Kidney (tissue), 14 donors: ENCODE data around the gene ECT2L. TPM values are rescaled to one million over a fixed set of nuclear protein-coding genes. Genes with fewer than 3 reads are reported as not detected.
A peak's percentile ranks its signal among the peaks of the same experiment; 100 is the strongest.

Experiments used
- DNase-seq, 5 donors: peaks; one replicate each; pipeline ENCODE4 v3.0.0-alpha.2; 2013 to 2020
- FAIRE-seq: peaks from 2 replicates; lab custom pipeline; 2012; peaks lifted over from hg19 to GRCh38; lab: Jason Lieb, UNC
- H3K27ac ChIP-seq, 2 donors: one replicate each; pipeline ENCODE4 v1.7.0; 2013; ENCODE audit warnings: low read depth in 2 of 2, low read length in 2 of 2, inconsistent platforms in 1 of 2
- H3K27me3 ChIP-seq: one replicate; pipeline ENCODE4 v1.7.1; 2013; ENCODE audit warnings: low read length, inconsistent platforms; ENCODE audit not compliant: control insufficient read depth, insufficient read depth
- H3K36me3 ChIP-seq, 3 donors: one replicate each; pipeline versions ENCODE4 v1.7.0 to v1.7.1; 2013; ENCODE audit warnings: low read length in 3 of 3, control low read depth in 1 of 3, inconsistent platforms in 1 of 3; ENCODE audit not compliant: insufficient read depth in 3 of 3, control insufficient read depth in 2 of 3
- H3K4me1 ChIP-seq, 3 donors: one replicate each; pipeline versions ENCODE4 v1.7.0 to v1.7.1; 2013; ENCODE audit warnings: low read length in 3 of 3, inconsistent platforms in 1 of 3, low read depth in 1 of 3; ENCODE audit not compliant: control insufficient read depth in 2 of 3, insufficient read depth in 2 of 3
- H3K4me3 ChIP-seq, 3 donors: one replicate each; pipeline versions ENCODE4 v1.7.0 to v1.8.1; 2013; ENCODE audit warnings: low read length in 3 of 3, control low read depth in 1 of 3, inconsistent platforms in 1 of 3
- H3K9ac ChIP-seq, 3 donors: one replicate each; pipeline versions ENCODE4 v1.7.0 to v1.7.1; 2013; ENCODE audit warnings: low read length in 3 of 3, control low read depth in 1 of 3, inconsistent platforms in 1 of 3
- H3K9me3 ChIP-seq, 3 donors: one replicate each; pipeline versions ENCODE4 v1.7.0 to v1.7.1; 2013; ENCODE audit warnings: low read length in 3 of 3, control low read depth in 1 of 3, inconsistent platforms in 1 of 3; ENCODE audit not compliant: control insufficient read depth in 2 of 3, insufficient read depth in 1 of 3
- intact Hi-C: fragments of 100-400 bp; cut with DNase I; formaldehyde crosslinking; loops from one replicate; pipeline ENCODE4 v1.11.1; 2022
- polyA plus RNA-seq: library from polyadenylated mRNA; stranded (reverse); fragments of 350-450 nt; fragmentation: Illumina TruSeq; extraction: RNeasy Lipid Tissue Mini Kit (QIAGEN cat#74804); gene quantifications from one replicate; pipeline ENCODE4 v1.2.3, GENCODE V29; 2014; ENCODE audit warnings: low read depth, low replicate concordance; ENCODE audit not compliant: insufficient read depth
- total RNA-seq: library from RNA; stranded (reverse); fragmentation: NEBNext Ultra II Directional; extraction: Animal tissue kit (Norgen Biotek cat#: 25700); gene quantifications from one replicate; pipeline ENCODE4 v1.2.1, GENCODE V29; 2021
- TF ChIP-seq, protein P1 (sequence below): IDR thresholded peaks from 3 replicates; pipeline ENCODE4 v1.5.1; 2012; ENCODE audit warnings: mild to moderate bottlenecking, moderate library complexity, borderline replicate concordance; ENCODE audit not compliant: insufficient read depth; ENCODE audit errors: extremely low read depth
- donor health status: control.
- donor health status: control.
- donor health status: control.
- donor health status: control.
- donor health status: control.
- donor health status: DM: yes; HTN: yes; CAD: no.
- donor health status: Normal renal cell carcinoma (clear cell type).

ECT2L gene
- total and polyA plus RNA-seq, 2 donors from 2014 or later = 0.13 TPM; not detected in 1

DNA sequence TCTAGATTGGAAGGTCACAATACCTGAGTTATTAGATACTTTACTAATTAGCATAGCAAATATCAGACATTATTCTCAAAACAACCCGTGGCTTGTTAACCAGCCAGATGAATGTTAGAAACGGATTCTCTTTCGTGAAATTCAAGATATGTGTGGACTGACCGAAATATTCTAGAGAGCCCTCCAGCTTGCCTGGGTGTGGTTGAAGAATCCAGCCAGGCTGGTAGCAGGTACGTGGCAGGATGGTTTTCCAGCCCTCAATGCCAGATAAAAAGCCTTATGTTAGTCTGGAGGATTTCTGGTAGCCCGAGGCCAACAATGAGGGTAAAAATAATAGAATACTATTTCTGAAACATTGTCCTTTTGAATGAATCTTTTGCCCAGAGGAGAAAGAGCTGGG lies 19.3 kb downstream of the ECT2L start:
- DNase-seq (no peak), FAIRE-seq (no peak)
- peaks cover 0 to 5% (median 0%) of the 10 kb centered on the region in 3 donors for H3K4me1 ChIP-seq
- TF ChIP-seq, protein P1, sequence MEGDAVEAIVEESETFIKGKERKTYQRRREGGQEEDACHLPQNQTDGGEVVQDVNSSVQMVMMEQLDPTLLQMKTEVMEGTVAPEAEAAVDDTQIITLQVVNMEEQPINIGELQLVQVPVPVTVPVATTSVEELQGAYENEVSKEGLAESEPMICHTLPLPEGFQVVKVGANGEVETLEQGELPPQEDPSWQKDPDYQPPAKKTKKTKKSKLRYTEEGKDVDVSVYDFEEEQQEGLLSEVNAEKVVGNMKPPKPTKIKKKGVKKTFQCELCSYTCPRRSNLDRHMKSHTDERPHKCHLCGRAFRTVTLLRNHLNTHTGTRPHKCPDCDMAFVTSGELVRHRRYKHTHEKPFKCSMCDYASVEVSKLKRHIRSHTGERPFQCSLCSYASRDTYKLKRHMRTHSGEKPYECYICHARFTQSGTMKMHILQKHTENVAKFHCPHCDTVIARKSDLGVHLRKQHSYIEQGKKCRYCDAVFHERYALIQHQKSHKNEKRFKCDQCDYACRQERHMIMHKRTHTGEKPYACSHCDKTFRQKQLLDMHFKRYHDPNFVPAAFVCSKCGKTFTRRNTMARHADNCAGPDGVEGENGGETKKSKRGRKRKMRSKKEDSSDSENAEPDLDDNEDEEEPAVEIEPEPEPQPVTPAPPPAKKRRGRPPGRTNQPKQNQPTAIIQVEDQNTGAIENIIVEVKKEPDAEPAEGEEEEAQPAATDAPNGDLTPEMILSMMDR = no peak
- intact Hi-C loops = loop anchor here (10.0 kb wide), 1 partner anchor 550 kb away; no protein-coding TSS in a partner anchor
- H3K27ac ChIP-seq = no peak overlapping the region
- H3K9ac ChIP-seq = no peak overlapping the region
- H3K27me3 ChIP-seq = no peaks in the 10 kb centered on the region
- no peaks in the 10 kb centered on the region for H3K36me3 ChIP-seq
- H3K9me3 ChIP-seq = no peaks in the 10 kb centered on the region
- H3K4me3 ChIP-seq = no peak overlapping the region

DNA sequence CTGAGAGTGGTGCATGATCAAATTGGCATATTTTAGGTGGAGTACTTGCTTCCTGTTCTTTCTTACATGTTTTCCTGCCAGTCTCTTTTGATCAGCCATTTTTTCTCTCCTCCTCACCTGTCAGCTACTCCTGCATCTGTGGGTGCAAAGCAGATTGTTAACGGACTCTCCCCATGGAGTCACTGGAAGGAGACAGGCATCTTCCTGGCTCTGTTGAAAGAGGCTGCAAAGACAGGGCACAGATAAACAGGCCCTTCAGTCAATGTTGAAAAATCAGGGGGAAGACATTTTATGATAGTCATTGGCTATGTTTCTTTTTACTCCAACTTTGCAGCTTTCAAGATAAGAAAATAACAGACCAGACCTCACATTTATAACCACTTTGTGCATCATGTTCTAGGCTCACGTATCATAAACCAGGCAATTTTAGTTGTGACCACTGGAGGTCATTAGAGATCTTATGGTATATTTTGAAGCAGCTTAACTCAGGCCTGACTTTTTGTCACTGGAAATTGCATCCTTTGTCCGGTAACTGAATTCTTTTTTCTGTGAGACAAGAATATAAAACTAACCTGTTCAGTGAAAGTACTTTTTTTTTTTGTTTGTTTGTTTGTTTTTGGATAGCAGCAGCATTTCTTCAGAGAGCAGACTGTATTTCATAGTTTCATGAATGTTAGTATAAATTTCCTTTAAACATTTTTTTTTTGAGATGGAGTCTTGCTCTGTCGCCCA lies 20.1 kb downstream of the ECT2L start:
- H3K4me1 ChIP-seq = peaks cover 0 to 5% (median 0%) of the 10 kb centered on the region in 3 donors
- no peak overlapping the region for H3K27ac ChIP-seq
- H3K27me3 ChIP-seq = no peaks in the 10 kb centered on the region
- H3K9me3 ChIP-seq = no peaks in the 10 kb centered on the region
- no peaks in the 10 kb centered on the region for H3K36me3 ChIP-seq
- intact Hi-C loops = loop anchor here (10.0 kb wide), 1 partner anchor 549 kb away; no protein-coding TSS in a partner anchor
- DNase-seq (peak in 2 of 5 donors; percentile 77 to 88), FAIRE-seq (peak; percentile 93)
- TF ChIP-seq, protein P1 = peak; percentile 71
- H3K4me3 ChIP-seq = no peak overlapping the region
- H3K9ac ChIP-seq = no peak overlapping the region

DNA sequence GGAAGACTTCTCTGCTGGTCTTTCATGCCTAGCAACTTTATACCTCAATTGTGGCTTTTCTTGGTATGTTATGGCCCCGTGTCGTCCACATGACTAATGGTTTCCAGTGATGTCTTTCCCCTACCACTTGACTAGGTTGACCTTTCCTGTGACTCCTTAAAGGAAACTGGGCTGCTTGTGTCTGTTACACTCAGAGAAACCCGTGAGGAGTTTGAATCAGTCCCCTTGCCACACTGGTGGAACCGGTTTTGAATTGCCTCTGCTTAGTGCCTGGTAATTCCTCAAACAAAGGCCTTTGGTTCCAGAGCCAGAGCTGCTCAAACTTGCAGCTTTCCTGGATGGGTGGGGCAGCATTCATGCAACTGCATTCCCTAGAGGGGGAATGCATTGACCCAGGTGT lies 21.9 kb downstream of the ECT2L start:
- peak; percentile 82 to 93 (median 86) for DNase-seq
- Histone ChIP-seq H3K27ac (peak overlapping the region; percentile 49 to 68), H3K36me3 (no peaks in the 10 kb centered on the region), H3K4me1 (peaks cover 0 to 5% (median 0%) of the 10 kb centered on the region in 3 donors), H3K9ac (peak overlapping the region in 1 of 3 donors; percentile 43), H3K4me3 (no peak overlapping the region), H3K9me3 (no peaks in the 10 kb centered on the region), H3K27me3 (no peaks in the 10 kb centered on the region)
- intact Hi-C loops = loop anchor here (10.0 kb wide), 1 partner anchor 547 kb away; no protein-coding TSS in a partner anchor
- no peak for FAIRE-seq
- TF ChIP-seq, protein P1 = no peak
